ENCODE results near the gene EXOG.

GRCh38 chr3:38482951-38483350 is 13.2 kb upstream of the EXOG start:
- no peak for TF ChIP-seq CTCF (optimal IDR thresholded peaks at IDR 0.05 in 1 of 3, IDR thresholded peaks at IDR 0.05 in 1 of 3, conservative IDR thresholded peaks at IDR 0.05 in 1 of 3; ENCODE audit: extremely low read depth in 1 of 3, insufficient read depth in 2 of 3, low read length in 3 of 3)
- no peak for TF ChIP-seq EZH2 (IDR thresholded peaks at IDR 0.05; ENCODE audit: low read length)
